Sigmoid colon (tissue), 7 donors: ENCODE data around the gene ATXN2. TPM values are rescaled to one million over a fixed set of nuclear protein-coding genes. Genes with fewer than 3 reads are reported as not detected.
"Not testable (repeated sequence)": the region's sequence is repeated elsewhere in the genome, so short reads cannot be mapped to it uniquely, and the experiment has no call there.

Source experiments
- DNase-seq: peaks from one replicate; pipeline ENCODE4 v3.0.0-alpha.2; 2019
- H3K27ac ChIP-seq, 4 donors: fragments of 200-600 bp; sonication (generic); one replicate each; pipeline ENCODE4 v1.5.1; 2016 to 2019; ENCODE audit warnings: mild to moderate bottlenecking in 1 of 4
- H3K27me3 ChIP-seq, 3 donors: fragments of 200-600 bp; sonication (generic); one replicate each; pipeline ENCODE4 v1.5.1; 2019; ENCODE audit warnings: mild to moderate bottlenecking in 1 of 3
- H3K36me3 ChIP-seq, 4 donors: fragments of 200-600 bp; sonication (generic); one replicate each; pipeline ENCODE4 v1.5.1; 2016 to 2019
- H3K4me1 ChIP-seq, 4 donors: fragments of 200-600 bp; sonication (generic); one replicate each; pipeline ENCODE4 v1.5.1; 2017 to 2019
- H3K4me3 ChIP-seq, 4 donors: fragments of 200-600 bp; sonication (generic); one replicate each; pipeline ENCODE4 v1.5.1; 2017 to 2019; ENCODE audit warnings: mild to moderate bottlenecking in 2 of 4, moderate library complexity in 1 of 4
- H3K9me3 ChIP-seq, 4 donors: fragments of 200-600 bp in 3 of 4; sonication (generic) in 3 of 4; one replicate each; pipeline versions ENCODE4 v1.5.1 to v1.6.1; 2013 to 2019
- CTCF ChIP-seq, 4 experiments: fragments of 450-650 bp in 3 of 4; fragments of 200-600 bp in 1 of 4; IDR thresholded peaks; one replicate each; pipeline ENCODE4 v1.5.1; 2016 to 2019; ENCODE audit warnings: antibody characterized with exemption in 4 of 4, mild to moderate bottlenecking in 3 of 4, moderate library complexity in 2 of 4
- EP300 ChIP-seq, 4 donors: sonication (generic); formaldehyde crosslinking; IDR thresholded peaks; one replicate each; pipeline ENCODE4 v1.6.1; 2017; ENCODE audit warnings: antibody characterized with exemption in 4 of 4
- POLR2A ChIP-seq, 2 donors: fragments of 450-650 bp; IDR thresholded peaks; one replicate each; pipeline ENCODE4 v1.6.1; 2016; ENCODE audit warnings: antibody characterized with exemption in 2 of 2, mild to moderate bottlenecking in 2 of 2, moderate library complexity in 2 of 2
- POLR2AphosphoS5 ChIP-seq, 4 donors: sonication (generic); formaldehyde crosslinking; IDR thresholded peaks; one replicate each; pipeline ENCODE4 v1.6.1; 2017; ENCODE audit warnings: antibody characterized with exemption in 4 of 4
- WGBS, 2 donors: extraction: QIAGEN DNeasy Blood & Tissue Kit; methylation state at CpG; one replicate each; pipeline ENCODE4 v1.1.7; 2013; 5-methylcytosine and 5-hydroxymethylcytosine counted together
- intact Hi-C: fragments of 100-400 bp; cut with DNase I; formaldehyde crosslinking; loops from one replicate; pipeline ENCODE4 v1.15.1; 2023
- polyA plus RNA-seq, 3 donors: library from polyadenylated mRNA; stranded (reverse); fragments of 200-250 nt; gene quantifications; one replicate each; pipeline ENCODE4 v1.2.3, GENCODE V29; 2013
- total RNA-seq, 4 donors: library from RNA; depleted of rRNA; stranded (reverse); fragments of >200 nt; gene quantifications; one replicate each; pipeline ENCODE4 v1.1.0, GENCODE V29; 2016
- donor health status: healthy with polysubstance abuse.
- donor health status: Bipolar disorder and iron deficiency.
- donor health status: healthy.

The ATXN2 gene
- total and polyA plus RNA-seq, 7 donors, result 6.5 to 119 (median 42.5) TPM

GRCh38 chr12:111462210-111462769 is 136.8 kb downstream of the ATXN2 start:
- no peak for DNase-seq
- Histone ChIP-seq H3K4me3 (no peak overlapping the region), H3K36me3 (peaks cover 0 to 36% (median 6%) of the 10 kb centered on the region in 4 donors), H3K9me3 (no peaks in the 10 kb centered on the region), H3K27ac (peak overlapping the region in 1 of 4 donors; percentile 11), H3K4me1 (peaks cover 0 to 33% (median 18%) of the 10 kb centered on the region in 4 donors), H3K27me3 (no peaks in the 10 kb centered on the region)
- no peak for TF ChIP-seq EP300 (IDR thresholded peaks at IDR 0.05)
- no peak for TF ChIP-seq POLR2AphosphoS5 (IDR thresholded peaks at IDR 0.05)
- intact Hi-C loops, result no loop called here

- intact Hi-C loops, H3K9me3 ChIP-seq, H3K27me3 ChIP-seq, H3K4me3 ChIP-seq, H3K27ac ChIP-seq: not testable (repeated sequence)
- 98% methylated on average over 11 of the region's 11 CpGs for WGBS, 2 donors
- Histone ChIP-seq H3K36me3 (peaks cover 12 to 58% (median 21%) of the 10 kb centered on the region in 4 donors), H3K4me1 (peaks cover 0 to 33% (median 18%) of the 10 kb centered on the region in 4 donors)
- DNase-seq, result peak; percentile 49
Measured at GRCh38 chr12:111460111-111460510, 139.0 kb downstream of the ATXN2 start.

- Histone ChIP-seq H3K4me3 (no peak overlapping the region), H3K27ac (peak overlapping the region in 1 of 4 donors; percentile 30), H3K4me1 (peaks cover 0 to 33% (median 18%) of the 10 kb centered on the region in 4 donors), H3K36me3 (peaks cover 17 to 70% (median 33%) of the 10 kb centered on the region in 4 donors), H3K27me3 (no peaks in the 10 kb centered on the region), H3K9me3 (no peaks in the 10 kb centered on the region)
- TF ChIP-seq POLR2A (IDR thresholded peaks at IDR 0.05), result no peak
- no peak for TF ChIP-seq CTCF (IDR thresholded peaks at IDR 0.05)
- TF ChIP-seq EP300 (IDR thresholded peaks at IDR 0.05), result no peak
- no peak for TF ChIP-seq POLR2AphosphoS5 (IDR thresholded peaks at IDR 0.05)
- intact Hi-C loops, result no loop called here
- DNase-seq, result peak; percentile 30
- WGBS, 2 donors, result 88 to 95% methylated on average over 6 of the region's 6 CpGs
Measured at GRCh38 chr12:111458546-111459172, 140.5 kb downstream of the ATXN2 start.

- Histone ChIP-seq H3K4me3 (no peak overlapping the region), H3K27me3 (no peaks in the 10 kb centered on the region), H3K27ac (no peak overlapping the region), H3K36me3 (peaks cover 27 to 77% (median 43%) of the 10 kb centered on the region in 4 donors), H3K9me3 (no peaks in the 10 kb centered on the region), H3K4me1 (peaks cover 0 to 32% (median 18%) of the 10 kb centered on the region in 4 donors)
- intact Hi-C loops, result no loop called here
- WGBS, 2 donors, result 94% methylated on average over 3 of the region's 3 CpGs
- TF ChIP-seq POLR2AphosphoS5 (IDR thresholded peaks at IDR 0.05) (no peak), POLR2A (IDR thresholded peaks at IDR 0.05) (no peak), EP300 (IDR thresholded peaks at IDR 0.05) (no peak), CTCF (IDR thresholded peaks at IDR 0.05) (no peak)
- peak; percentile 38 for DNase-seq
Measured at GRCh38 chr12:111457577-111457976, 141.5 kb downstream of the ATXN2 start.

- intact Hi-C loops, result no loop called here
- WGBS, 2 donors, result 90 to 95% methylated on average over 9 of the region's 9 CpGs
- no peak for TF ChIP-seq EP300 (IDR thresholded peaks at IDR 0.05)
- TF ChIP-seq CTCF (IDR thresholded peaks at IDR 0.05), result no peak
- TF ChIP-seq POLR2A (IDR thresholded peaks at IDR 0.05), result no peak
- TF ChIP-seq POLR2AphosphoS5 (IDR thresholded peaks at IDR 0.05), result no peak
- Histone ChIP-seq H3K36me3 (peaks cover 27 to 82% (median 44%) of the 10 kb centered on the region in 4 donors), H3K27ac (no peak overlapping the region), H3K27me3 (no peaks in the 10 kb centered on the region), H3K4me3 (no peak overlapping the region), H3K9me3 (no peaks in the 10 kb centered on the region), H3K4me1 (peaks cover 0 to 26% (median 13%) of the 10 kb centered on the region in 4 donors)
- DNase-seq, result peak; percentile 48
Measured at GRCh38 chr12:111457071-111457470, 142.0 kb downstream of the ATXN2 start.
